ENCODE results near the gene STK11IP.

The STK11IP gene

GRCh38 chr2:219552382-219553167 is 45.1 kb upstream of the STK11IP start:
- Mint-ChIP-seq H3K27ac (no peak overlapping the region), H3K36me3 (ENCODE audit: low read depth) (peaks cover 12% of the 10 kb centered on the region), H3K9me3 (no peaks in the 10 kb centered on the region), H3K4me1 (peaks cover 5% of the 10 kb centered on the region), H3K27me3 (ENCODE audit: low read depth) (peaks cover 14% of the 10 kb centered on the region), H3K4me3 (peak overlapping the region; percentile 83 to 89 (median 86))
- no peak for TF ChIP-seq CTCF (IDR thresholded peaks at IDR 0.05; ENCODE audit: unreplicated experiment in 3 of 3)

- no peak for TF ChIP-seq CTCF (IDR thresholded peaks at IDR 0.05; ENCODE audit: unreplicated experiment in 3 of 3)
- peaks cover 11% of the 10 kb centered on the region for H3K36me3 Mint-ChIP-seq (ENCODE audit: low read depth)
- H3K4me1 Mint-ChIP-seq: peaks cover 5% of the 10 kb centered on the region
- peak overlapping the region; percentile 26 to 76 (median 61) for H3K4me3 Mint-ChIP-seq
- H3K27ac Mint-ChIP-seq: no peak overlapping the region
- no peaks in the 10 kb centered on the region for H3K9me3 Mint-ChIP-seq
- peaks cover 14% of the 10 kb centered on the region for H3K27me3 Mint-ChIP-seq (ENCODE audit: low read depth)
These were observed 44.6 kb upstream of the STK11IP start for GRCh38 chr2:219553168-219553417.

GRCh38 chr2:219553463-219553963 is 44.1 kb upstream of the STK11IP start:
- Mint-ChIP-seq H3K4me1 (peaks cover 5% of the 10 kb centered on the region), H3K4me3 (peak overlapping the region; percentile 61 to 76 (median 71)), H3K9me3 (no peaks in the 10 kb centered on the region), H3K27ac (no peak overlapping the region), H3K36me3 (ENCODE audit: low read depth) (peaks cover 9% of the 10 kb centered on the region), H3K27me3 (ENCODE audit: low read depth) (peaks cover 14% of the 10 kb centered on the region)
- TF ChIP-seq CTCF (IDR thresholded peaks at IDR 0.05; ENCODE audit: unreplicated experiment in 3 of 3): no peak

GRCh38 chr2:219554350-219554749 is 43.3 kb upstream of the STK11IP start:
- H3K4me3 Mint-ChIP-seq: peak overlapping the region in 2 of 3 experiments; percentile 61 to 71
- H3K27ac Mint-ChIP-seq: no peak overlapping the region
- peaks cover 5% of the 10 kb centered on the region for H3K4me1 Mint-ChIP-seq
- TF ChIP-seq CTCF (IDR thresholded peaks at IDR 0.05; ENCODE audit: unreplicated experiment in 3 of 3): no peak
- H3K27me3 Mint-ChIP-seq (ENCODE audit: low read depth): peaks cover 14% of the 10 kb centered on the region
- peaks cover 16% of the 10 kb centered on the region for H3K36me3 Mint-ChIP-seq (ENCODE audit: low read depth)
- H3K9me3 Mint-ChIP-seq: no peaks in the 10 kb centered on the region

- no peak overlapping the region for H3K4me3 Mint-ChIP-seq
- no peak for TF ChIP-seq CTCF (IDR thresholded peaks at IDR 0.05; ENCODE audit: unreplicated experiment in 3 of 3)
- no peak overlapping the region for H3K27ac Mint-ChIP-seq
- H3K9me3 Mint-ChIP-seq: no peaks in the 10 kb centered on the region
- peaks cover 14% of the 10 kb centered on the region for H3K4me1 Mint-ChIP-seq
- H3K36me3 Mint-ChIP-seq (ENCODE audit: low read depth): peaks cover 23% of the 10 kb centered on the region
- peaks cover 12% of the 10 kb centered on the region for H3K27me3 Mint-ChIP-seq (ENCODE audit: low read depth)
These were observed 41.7 kb upstream of the STK11IP start for GRCh38 chr2:219555956-219556355.

GRCh38 chr2:219556413-219556812 is 41.2 kb upstream of the STK11IP start:
- TF ChIP-seq CTCF (IDR thresholded peaks at IDR 0.05; ENCODE audit: unreplicated experiment in 3 of 3): no peak
- Mint-ChIP-seq H3K27ac (no peak overlapping the region), H3K4me3 (no peak overlapping the region), H3K9me3 (no peaks in the 10 kb centered on the region), H3K36me3 (ENCODE audit: low read depth) (peaks cover 26% of the 10 kb centered on the region), H3K27me3 (ENCODE audit: low read depth) (peaks cover 10% of the 10 kb centered on the region), H3K4me1 (peaks cover 15% of the 10 kb centered on the region)

Data from nephron (organoid).